Measurements from ENCODE around the gene SLC45A2.
A peak's percentile ranks its signal among the peaks of the same experiment; 100 is the strongest.
"Not testable (repeated sequence)": the region's sequence is repeated elsewhere in the genome, so short reads cannot be mapped to it uniquely, and the experiment has no call there.

SLC45A2 gene

DNA sequence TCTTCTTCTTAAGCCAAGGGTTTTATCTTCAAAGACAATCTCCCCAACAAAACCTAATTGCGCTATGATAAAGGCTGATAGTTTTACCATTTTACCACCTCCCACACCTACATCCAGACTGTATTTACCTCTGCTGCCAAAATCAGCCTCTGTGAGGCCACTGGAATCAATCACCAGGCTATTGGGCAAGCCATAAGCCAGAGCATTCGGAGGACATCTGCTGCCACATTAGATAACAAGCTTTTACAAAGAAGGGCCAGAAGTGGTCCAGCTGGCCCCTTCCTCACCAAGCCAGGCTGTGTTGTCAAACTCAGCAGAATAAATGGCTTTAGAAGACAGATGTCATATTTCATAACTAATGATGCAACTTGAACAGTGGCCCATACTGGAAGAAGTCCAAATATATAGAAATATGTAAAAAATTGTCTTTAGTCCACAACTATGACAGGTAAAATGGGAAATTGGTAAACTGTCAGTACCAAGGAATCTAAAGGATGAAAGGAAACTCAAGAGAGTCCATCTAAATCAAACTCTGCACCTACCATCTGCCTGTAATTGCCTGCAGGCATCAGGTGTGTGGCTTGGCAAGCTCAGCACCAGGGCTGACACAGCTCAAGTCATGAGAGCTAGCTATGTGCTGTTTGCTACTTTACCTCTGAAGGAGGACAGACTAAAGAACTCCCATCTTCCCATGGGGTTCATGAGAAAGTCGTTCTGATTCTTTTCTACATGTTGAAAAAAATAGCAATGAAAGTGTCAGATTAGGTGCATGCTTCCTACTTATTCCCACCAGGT, 16.1 kb downstream of the SLC45A2 start:
- no peak for DNase-seq (ENCODE audit: low read depth in 2 of 2)

DNA sequence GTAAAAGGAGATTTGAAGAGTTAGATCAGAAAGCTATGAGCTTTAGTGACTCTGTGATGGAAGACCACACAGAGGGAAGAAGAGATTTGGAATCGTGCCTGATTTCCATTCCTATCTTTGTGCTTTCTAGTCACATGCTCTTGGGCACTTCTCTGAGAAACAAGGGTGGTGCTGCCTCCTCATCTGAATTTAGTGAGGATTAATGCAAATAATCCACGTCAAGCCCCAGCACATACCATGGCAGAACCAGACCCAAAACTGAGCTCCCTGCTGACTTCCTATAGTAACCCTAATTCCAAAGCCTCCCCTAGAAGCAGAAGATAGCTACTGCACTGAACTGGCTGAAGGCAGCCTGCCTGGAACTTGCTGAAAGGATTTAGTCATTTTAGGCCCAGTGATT, 17.7 kb downstream of the SLC45A2 start:
- DNase-seq (ENCODE audit: low read depth in 2 of 2) = no peak

DNA sequence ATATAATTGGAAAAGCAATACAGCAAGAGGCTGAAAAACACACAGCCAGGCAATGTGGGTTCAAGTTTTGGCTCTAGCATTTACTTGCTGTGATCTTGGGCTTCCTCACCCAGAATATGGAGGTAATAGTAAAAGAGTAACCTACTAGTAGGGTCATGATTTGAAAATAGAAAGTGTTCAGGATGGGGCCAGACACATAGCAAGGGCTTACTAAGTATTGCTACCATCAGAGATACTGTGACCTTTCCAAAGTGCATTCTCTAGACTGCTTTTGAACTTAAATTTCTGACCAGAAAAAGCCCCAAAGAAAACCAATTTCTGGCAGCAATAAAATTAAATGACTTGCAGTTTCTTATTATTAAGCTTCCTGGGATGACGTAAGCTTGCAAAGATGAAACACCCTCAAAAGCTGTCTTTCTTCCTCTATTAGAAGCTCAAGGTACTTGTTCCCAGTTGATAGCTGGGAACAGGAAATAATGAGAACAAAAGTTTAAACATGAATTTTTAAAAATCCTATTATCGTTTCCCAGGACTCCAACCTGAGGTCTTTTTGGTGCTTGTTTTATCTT, 20.3 kb downstream of the SLC45A2 start:
- DNase-seq (ENCODE audit: low read depth in 2 of 2) = no peak

DNA sequence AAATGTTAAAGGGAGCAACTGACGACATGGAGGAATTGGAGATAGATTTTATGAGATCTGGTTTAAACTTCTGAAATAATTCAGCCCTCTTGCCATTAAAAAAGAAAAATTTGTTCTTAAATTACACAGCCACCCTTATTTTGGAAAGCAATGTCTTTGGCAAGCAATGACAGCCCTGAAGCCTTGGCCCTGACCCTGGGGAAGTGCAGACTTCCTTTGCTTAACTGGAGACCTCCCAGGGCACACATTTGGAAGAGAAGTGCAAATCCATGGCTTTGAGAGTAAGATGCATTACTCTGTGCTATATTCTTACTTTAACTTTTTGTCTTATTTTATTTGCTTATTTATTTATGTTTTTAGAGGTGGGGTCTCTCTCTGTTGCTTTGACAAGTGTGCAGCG, 26.3 kb downstream of the SLC45A2 start:
- DNase-seq (ENCODE audit: low read depth in 2 of 2) = no peak

DNA sequence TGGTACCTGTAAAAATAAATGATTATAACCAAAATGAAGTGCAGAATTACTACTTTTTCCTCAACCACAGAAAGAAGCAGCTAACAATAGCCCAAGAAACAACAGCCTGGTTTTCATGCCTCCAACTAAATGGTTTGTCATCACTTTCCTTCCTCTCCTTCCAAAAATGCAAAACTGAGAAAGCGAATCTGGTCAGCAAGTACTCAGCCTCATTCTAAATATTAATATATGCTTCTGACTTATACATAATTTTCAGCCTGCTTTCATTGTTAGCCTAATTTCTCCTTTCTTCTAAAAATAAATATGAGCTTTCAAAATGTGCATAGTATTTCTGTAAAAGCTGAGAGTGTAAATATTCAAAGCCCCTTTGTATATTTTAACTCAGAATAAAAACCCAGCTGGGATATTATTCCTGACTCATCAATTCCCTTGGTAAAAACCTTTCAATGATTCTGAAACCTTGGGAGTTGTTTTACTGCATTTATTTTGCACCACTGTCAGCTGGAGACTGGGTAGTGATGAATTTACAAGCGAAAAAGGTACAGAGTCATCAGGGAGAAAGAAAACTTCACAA, 26.8 kb downstream of the SLC45A2 start:
- no peak for DNase-seq (ENCODE audit: low read depth in 2 of 2)

DNA sequence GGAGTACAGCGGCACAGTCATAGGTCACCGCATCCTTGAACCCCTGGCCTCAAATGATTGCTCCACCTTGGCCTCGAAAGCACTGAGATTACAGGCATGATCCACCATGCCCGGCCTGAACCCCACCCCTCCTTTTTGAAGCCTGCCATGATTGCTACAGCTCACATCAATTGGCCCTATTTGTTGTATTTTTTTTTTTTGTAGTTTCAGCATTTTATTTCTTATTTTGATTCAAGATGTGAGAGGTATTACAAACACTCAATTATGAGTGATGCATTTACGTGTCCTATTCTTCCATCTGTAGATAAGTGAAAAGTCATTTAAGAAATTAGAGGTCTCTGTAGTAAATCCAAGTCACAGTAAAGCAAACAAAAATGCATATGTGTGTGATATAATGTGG, 32.3 kb downstream of the SLC45A2 start:
- not testable (repeated sequence) for DNase-seq (ENCODE audit: low read depth in 2 of 2)

DNA sequence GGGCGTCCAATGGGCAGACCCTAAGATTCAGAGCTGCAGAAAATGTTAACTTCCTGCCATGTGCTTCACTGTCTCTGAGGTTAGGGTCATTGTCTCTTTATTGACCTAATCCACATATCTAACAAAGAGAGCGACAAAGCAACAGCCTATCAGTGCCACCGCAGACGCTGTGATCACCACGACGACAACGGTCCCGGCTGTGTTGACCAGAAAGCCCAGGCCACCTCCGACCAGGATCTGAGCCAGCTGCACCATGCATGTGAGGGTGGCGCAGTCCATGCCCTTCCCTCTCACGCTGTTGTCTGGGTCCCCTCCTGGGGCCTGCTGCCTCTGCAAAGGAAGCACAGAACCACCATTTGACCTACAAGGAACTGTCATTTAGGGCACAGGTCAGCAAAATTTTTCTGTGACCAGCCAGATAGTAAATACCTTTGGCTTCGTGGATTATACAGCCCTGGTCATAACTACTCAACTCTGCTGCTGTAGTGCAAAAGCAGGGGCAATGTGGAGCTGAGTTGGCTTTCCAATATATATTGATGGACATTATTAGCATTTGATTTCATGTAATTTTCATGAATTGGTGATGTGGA, 39.9 kb downstream of the SLC45A2 start:
- DNase-seq (ENCODE audit: low read depth in 2 of 2) = no peak

DNA sequence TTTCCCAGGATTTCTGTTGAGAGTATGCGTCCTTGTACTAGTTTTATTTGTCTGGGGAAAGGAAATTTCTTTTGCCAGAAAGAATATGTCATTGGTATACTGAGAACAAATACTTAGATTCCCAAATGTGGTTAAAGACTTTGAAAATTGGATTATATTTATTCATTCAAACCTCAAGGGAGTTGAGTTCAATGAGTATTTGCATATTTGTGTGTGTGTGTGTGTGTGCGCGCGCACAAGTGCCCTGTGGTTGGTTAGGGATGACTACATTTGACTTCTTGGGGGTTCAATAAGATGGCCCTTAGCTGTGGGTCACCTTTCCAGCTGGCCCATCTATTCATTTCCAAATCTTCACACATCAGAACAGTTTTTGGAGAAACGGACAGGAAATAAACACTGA, 43.4 kb downstream of the SLC45A2 start:
- DNase-seq (ENCODE audit: low read depth in 2 of 2) = no peak

DNA sequence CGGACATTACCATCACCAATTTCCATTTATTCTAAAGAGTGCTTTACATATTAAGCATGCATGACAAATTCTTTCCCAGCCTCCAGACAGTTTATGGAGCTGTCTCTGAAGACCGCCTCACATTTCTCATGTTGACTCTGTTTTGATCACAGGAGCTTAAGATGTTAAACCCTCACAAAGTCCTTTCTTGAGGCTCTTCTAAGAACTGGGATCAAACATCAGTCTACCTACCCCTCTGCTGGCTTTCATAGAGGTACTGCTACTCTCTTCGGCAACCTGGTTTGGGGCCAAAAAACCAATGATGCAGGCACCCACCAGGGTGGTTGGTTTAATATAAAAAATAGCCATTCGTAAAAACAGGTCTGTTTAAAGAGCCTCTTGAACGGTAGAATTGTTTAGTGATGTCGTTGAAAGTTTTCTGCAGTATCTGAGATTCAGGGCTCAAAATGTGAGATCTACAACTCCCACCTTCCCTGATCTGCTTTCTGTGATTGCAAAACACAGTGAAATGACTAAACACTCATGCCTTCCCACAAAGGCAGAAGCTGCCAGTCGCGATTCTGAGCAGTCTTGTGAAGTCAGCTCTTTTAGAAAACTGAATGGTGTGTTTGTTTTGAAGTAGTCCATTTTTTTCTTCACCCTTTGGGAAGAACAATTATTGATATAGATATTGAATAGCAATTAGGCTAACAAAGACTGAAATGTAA, 44.8 kb downstream of the SLC45A2 start:
- DNase-seq (ENCODE audit: low read depth in 2 of 2) = no peak

DNA sequence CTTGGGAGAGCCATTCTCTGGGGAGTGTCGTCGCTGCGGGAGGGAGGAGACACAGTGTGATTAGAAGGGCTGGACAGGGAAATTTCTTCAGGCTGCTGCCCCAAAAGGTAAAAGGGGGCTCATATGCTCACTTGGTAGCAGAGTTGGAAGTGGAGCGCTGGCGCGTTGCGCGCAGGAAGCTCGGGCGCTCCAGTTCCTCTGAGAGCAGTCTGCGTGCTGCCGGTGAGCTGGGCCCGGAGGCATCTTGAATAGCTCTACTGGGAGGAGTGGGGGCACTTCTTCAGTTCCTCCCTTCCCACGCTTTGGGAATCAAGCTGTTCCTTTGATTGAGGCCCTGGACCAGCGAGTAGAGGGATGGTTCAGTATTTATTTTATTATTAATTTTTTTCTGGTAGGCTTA, 45.6 kb downstream of the SLC45A2 start:
- no peak for DNase-seq (ENCODE audit: low read depth in 2 of 2)

DNA sequence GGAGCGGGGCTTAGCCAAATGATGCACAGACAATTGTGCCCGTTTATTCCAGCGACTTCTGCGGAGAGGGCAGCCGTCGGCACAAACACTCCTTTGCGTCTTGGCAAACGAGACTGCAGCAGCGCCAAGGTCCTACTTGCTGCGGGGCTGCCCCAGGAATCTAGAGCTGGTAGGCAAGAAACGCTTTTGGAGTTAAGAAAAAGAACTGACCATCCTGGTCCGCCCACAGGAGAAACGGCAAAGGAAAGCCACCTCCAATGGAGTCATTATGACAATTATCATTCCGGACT, 46.0 kb downstream of the SLC45A2 start:
- DNase-seq (ENCODE audit: low read depth in 2 of 2) = no peak

DNA sequence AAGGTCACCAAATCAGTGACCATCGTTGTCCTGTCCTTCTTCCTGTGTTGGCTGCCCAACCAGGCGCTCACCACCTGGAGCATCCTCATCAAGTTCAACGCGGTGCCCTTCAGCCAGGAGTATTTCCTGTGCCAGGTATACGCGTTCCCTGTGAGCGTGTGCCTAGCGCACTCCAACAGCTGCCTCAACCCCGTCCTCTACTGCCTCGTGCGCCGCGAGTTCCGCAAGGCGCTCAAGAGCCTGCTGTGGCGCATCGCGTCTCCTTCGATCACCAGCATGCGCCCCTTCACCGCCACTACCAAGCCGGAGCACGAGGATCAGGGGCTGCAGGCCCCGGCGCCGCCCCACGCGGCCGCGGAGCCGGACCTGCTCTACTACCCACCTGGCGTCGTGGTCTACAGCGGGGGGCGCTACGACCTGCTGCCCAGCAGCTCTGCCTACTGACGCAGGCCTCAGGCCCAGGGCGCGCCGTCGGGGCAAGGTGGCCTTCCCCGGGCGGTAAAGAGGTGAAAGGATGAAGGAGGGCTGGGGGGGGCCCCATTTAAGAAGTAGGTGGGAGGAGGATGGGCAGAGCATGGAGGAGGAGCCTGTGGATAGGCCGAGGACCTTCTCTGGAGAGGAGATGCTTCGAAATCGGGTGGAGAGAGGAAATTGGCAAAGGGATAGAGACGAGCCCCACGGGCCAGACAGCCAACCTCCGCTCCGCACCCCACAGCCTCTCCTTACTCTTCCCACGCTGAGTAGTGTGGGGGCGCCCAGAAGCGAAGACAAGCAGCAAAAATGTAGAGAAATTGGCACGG, 46.6 kb downstream of the SLC45A2 start:
- no peak for DNase-seq (ENCODE audit: low read depth in 2 of 2)

DNA sequence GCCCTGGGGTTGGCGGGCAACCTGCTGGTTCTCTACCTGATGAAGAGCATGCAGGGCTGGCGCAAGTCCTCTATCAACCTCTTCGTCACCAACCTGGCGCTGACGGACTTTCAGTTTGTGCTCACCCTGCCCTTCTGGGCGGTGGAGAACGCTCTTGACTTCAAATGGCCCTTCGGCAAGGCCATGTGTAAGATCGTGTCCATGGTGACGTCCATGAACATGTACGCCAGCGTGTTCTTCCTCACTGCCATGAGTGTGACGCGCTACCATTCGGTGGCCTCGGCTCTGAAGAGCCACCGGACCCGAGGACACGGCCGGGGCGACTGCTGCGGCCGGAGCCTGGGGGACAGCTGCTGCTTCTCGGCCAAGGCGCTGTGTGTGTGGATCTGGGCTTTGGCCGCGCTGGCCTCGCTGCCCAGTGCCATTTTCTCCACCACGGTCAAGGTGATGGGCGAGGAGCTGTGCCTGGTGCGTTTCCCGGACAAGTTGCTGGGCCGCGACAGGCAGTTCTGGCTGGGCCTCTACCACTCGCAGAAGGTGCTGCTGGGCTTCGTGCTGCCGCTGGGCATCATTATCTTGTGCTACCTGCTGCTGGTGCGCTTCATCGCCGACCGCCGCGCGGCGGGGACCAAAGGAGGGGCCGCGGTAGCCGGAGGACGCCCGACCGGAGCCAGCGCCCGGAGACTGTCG, 47.3 kb downstream of the SLC45A2 start:
- no peak for DNase-seq (ENCODE audit: low read depth in 2 of 2)

DNA sequence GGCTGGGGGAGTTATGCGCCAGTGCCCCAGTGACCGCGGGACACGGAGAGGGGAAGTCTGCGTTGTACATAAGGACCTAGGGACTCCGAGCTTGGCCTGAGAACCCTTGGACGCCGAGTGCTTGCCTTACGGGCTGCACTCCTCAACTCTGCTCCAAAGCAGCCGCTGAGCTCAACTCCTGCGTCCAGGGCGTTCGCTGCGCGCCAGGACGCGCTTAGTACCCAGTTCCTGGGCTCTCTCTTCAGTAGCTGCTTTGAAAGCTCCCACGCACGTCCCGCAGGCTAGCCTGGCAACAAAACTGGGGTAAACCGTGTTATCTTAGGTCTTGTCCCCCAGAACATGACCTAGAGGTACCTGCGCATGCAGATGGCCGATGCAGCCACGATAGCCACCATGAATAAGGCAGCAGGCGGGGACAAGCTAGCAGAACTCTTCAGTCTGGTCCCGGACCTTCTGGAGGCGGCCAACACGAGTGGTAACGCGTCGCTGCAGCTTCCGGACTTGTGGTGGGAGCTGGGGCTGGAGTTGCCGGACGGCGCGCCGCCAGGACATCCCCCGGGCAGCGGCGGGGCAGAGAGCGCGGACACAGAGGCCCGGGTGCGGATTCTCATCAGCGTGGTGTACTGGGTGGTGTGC, 48.0 kb downstream of the SLC45A2 start, which contains the start of gene RXFP3:
RXFP3 (plus strand) TSS at position 6 of the 636 bp plus-strand sequence; CDS start at position 361, 355 bp downstream.
- no peak for DNase-seq (ENCODE audit: low read depth in 2 of 2)

DNA sequence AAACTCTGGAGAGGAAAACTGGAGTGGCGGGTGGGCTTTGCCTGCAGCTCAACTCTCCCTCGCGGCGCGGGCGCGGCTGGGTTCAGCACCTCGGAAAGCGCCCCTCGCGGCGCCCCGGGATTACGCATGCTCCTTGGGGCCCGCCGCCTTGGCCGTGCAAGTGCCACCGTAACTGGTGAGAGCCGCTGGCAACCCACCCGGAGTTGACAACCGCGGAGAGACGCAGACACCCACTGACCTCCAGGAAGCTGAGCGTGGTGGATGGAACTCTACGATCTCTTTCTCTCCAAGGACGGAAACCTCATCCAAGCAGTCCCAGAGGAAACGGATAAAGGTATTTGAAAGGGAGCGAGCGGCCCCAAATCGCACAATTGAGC, 48.5 kb downstream of the SLC45A2 start:
- DNase-seq (ENCODE audit: low read depth in 2 of 2) = peak; percentile 32 to 34

DNA sequence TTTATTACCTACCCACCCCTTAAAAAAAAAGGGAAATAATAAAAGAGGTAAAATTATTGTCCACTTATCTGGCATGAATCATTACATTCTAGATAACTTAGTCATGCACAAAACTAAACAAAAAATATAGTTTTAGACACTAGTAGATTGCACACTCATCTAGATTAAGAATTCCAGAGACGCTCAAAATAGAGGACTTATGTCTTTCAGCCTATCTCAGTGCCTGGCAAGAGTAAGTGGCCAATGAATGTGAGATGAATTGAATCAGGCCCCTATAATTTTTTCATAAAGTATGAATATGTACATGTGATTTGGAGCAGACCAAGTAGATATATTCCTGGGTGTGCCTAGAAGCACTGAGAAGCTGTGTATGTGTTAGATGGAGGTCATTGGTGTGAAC, 50.3 kb downstream of the SLC45A2 start:
- no peak for DNase-seq (ENCODE audit: low read depth in 2 of 2)

DNA sequence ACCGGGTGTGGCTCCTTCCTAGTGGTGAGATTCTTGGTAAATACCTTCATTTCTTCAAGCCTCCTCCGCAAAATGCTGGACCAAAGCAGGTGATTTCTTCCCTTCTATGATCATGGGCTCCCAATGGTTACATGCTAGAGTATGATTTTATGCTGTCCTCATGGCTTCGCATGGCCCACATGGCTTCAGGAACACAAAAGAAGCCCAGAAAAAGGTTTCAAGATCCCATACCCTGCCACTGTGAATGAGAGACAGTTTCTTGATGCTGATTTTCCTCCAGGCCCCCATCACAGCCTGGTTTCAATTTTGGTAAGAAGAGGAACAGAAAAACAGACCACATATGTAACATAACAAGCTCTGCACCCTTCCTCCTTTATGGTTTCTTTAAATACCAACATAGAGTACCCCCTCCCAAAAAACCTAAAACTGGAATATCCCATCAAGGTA, 50.7 kb downstream of the SLC45A2 start:
- no peak for DNase-seq (ENCODE audit: low read depth in 2 of 2)

DNA sequence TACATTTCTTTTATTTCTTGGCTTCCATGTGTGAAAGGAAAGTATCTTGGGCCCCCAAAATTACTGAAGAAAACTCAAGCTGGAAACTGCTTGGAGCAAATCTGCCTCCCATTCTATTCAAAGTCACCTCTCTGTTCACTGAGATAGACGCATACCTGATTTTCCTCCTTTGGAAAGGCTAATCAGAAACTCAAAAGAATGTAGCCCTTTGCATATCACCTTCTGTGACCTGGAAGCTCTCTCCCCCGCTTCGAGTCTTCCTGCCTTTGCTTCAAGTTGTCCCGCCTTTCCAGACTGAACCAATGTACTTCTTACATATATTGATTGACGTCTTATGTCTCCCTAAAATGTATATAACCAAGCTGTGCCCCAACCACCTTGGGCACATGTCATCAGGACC, 53.4 kb downstream of the SLC45A2 start:
- no peak for DNase-seq (ENCODE audit: low read depth in 2 of 2)

DNA sequence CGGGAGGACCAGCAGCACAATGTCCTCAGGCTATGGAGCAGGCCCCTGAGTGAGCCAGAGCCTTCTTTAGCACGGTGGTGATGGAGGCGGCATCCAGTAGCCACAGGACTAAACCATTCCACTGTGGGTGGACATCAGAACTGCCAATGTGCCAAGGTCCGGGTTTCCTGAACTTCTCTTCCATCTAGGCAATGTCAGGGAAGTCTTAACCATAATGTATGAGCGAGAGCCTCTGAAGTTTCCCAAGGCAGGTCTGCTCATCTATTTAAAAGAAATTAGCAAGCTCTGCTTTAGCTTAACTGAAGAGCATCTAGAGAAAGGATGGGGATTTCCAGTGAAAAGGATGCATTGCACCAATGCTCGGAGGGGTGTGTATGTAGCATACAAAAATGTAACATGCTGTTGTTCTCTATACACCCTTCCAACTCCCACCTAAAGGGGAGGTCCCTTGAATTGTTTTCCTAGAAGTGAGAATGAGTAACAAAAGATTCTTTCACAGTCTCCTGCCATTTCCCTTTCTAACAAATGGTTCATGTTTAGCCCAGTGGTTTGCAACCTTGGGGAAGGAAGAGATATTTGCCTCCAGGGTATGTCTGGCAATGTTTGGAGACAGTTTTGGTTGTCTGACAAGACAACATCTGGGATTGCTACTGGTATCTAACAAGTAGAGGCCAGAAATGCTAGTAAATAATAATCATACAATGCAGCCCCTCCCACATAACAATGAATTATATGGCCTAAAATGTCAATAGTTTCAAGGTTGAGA, 54.4 kb downstream of the SLC45A2 start:
- no peak for DNase-seq (ENCODE audit: low read depth in 2 of 2)

DNA sequence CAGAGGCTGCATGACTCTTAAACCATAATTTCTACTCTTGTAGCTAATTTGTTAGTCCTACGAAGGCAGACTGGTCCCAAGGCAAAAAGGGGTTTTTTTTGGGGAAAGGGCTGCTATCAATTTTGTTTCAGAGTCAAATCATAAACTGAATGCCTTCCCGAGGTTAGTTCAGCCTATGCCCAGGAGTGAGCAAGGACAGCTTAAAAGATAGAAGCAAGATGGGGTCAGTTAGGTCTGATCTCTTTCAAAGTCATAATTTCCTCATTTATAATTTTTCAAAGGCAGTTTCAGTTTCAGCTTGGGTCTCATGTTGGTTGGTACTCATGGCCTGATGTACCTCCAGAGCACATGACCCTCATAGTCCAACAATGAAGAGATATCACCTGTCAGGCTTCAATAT, 56.2 kb downstream of the SLC45A2 start:
- DNase-seq (ENCODE audit: low read depth in 2 of 2) = no peak
